OCI-LY7 (cell line): ENCODE measurements around the gene NTF4. TPM values are rescaled to one million over a fixed set of nuclear protein-coding genes. Genes with fewer than 3 reads are reported as not detected.

Experiments used
- BruUV-seq: library from RNA; stranded (reverse); fragments of 400-500 nt; replicated peaks from 2 replicates; lab custom pipeline; 2021; lab: Mats Ljungman, UMichigan
- CTCF ChIA-PET: fragments of 300-600 bp; sonication (Branson Sonifier 250); formaldehyde crosslinking; loops from one replicate; lab custom pipeline; 2022; ENCODE audit warnings: antibody characterized with exemption; ENCODE audit not compliant: unreplicated experiment; lab: Charles Lee
- POLR2A ChIA-PET: fragments of 300-600 bp; sonication (Branson Sonifier 250); formaldehyde crosslinking; loops from one replicate; lab custom pipeline; 2022; ENCODE audit warnings: antibody characterized with exemption; lab: Charles Lee
- DNase-seq: peaks from one replicate; pipeline ENCODE4 v3.0.0-alpha.2; 2015; ENCODE audit warnings: low spot score
- H2AFZ ChIP-seq: fragments of 200-600 bp; sonication (generic), shearing (Covaris generic); 2 replicates; pipeline ENCODE4 v1.6.1; 2014; ENCODE audit warnings: mild to moderate bottlenecking, antibody characterized with exemption, low read length, moderate library complexity
- H3K27ac ChIP-seq: fragments of 200-600 bp; sonication (generic); 2 replicates; pipeline ENCODE4 v1.5.1; 2014; ENCODE audit warnings: mixed run types, low read depth, mild to moderate bottlenecking, moderate library complexity, low read length, inconsistent platforms; ENCODE audit not compliant: poor library complexity, severe bottlenecking
- H3K36me3 ChIP-seq: fragments of 200-600 bp; sonication (generic); 2 replicates; pipeline ENCODE4 v1.6.1; 2014; ENCODE audit warnings: mild to moderate bottlenecking, antibody characterized with exemption, low read length, moderate library complexity, mixed read lengths; ENCODE audit not compliant: insufficient read depth
- H3K4me1 ChIP-seq: fragments of 200-600 bp; sonication (generic); 2 replicates; pipeline ENCODE4 v1.5.1; 2014; ENCODE audit warnings: mild to moderate bottlenecking, low read length; ENCODE audit not compliant: insufficient read depth, poor library complexity, severe bottlenecking
- H3K4me2 ChIP-seq: fragments of 200-600 bp; sonication (generic); 2 replicates; pipeline ENCODE4 v1.6.1; 2014; ENCODE audit warnings: mild to moderate bottlenecking, low read length
- H3K4me3 ChIP-seq: fragments of 200-600 bp; sonication (generic); 2 replicates; pipeline ENCODE4 v1.5.1; 2014; ENCODE audit warnings: mild to moderate bottlenecking, low read depth, low read length; ENCODE audit not compliant: poor library complexity, severe bottlenecking
- H3K79me2 ChIP-seq: fragments of 200-600 bp; sonication (generic); 2 replicates; pipeline ENCODE4 v1.6.1; 2016; ENCODE audit warnings: low read depth, mild to moderate bottlenecking, low read length, moderate library complexity, mixed read lengths; ENCODE audit not compliant: insufficient read depth
- H3K9me2 ChIP-seq: fragments of 200-600 bp; sonication (generic); 2 replicates; pipeline ENCODE4 v1.6.1; 2016; ENCODE audit warnings: mild to moderate bottlenecking, low read length, mixed read lengths; ENCODE audit not compliant: insufficient read depth
- H3K9me3 ChIP-seq: fragments of 200-600 bp; sonication (generic); 2 replicates; pipeline ENCODE4 v1.6.1; 2014; ENCODE audit warnings: mild to moderate bottlenecking, mixed run types, low read length, mixed read lengths
- H4K20me1 ChIP-seq: fragments of 200-600 bp; sonication (generic); 2 replicates; pipeline ENCODE4 v1.6.1; 2014; ENCODE audit warnings: mild to moderate bottlenecking, antibody characterized with exemption, low read length, moderate library complexity, mixed read lengths; ENCODE audit not compliant: insufficient read depth
- EZH2phosphoT487 ChIP-seq: fragments of 200-600 bp; sonication (generic); IDR thresholded peaks from 2 replicates; pipeline ENCODE4 v1.6.1; 2018; ENCODE audit warnings: low read depth, borderline replicate concordance, mild to moderate bottlenecking, mixed run types, antibody characterized with exemption, low read length, moderate library complexity, mixed read lengths
- intact Hi-C: fragments of 100-400 bp; cut with micrococcal nuclease; formaldehyde crosslinking; loops from one replicate; pipeline ENCODE4 v1.10.0; 2022; ENCODE audit not compliant: unreplicated experiment
- total RNA-seq, 2 experiments: library from RNA; depleted of rRNA in 1 of 2; stranded (reverse); fragments of >200 nt in 1 of 2; shearing (Covaris generic) in 1 of 2; gene quantifications; 2 replicates each; pipeline ENCODE4 v1.2.3, GENCODE V29; 2014 to 2022
- TF ChIP-seq, protein P1 (sequence below): fragments of 200-600 bp; sonication (generic); conservative IDR thresholded peaks from 2 replicates; pipeline ENCODE4 v1.5.1; 2014; ENCODE audit warnings: mild to moderate bottlenecking, antibody characterized with exemption, low read length, moderate library complexity, mixed read lengths

Gene NTF4
- total RNA-seq, 2 experiments from 2014 or later, result not detected

DNA sequence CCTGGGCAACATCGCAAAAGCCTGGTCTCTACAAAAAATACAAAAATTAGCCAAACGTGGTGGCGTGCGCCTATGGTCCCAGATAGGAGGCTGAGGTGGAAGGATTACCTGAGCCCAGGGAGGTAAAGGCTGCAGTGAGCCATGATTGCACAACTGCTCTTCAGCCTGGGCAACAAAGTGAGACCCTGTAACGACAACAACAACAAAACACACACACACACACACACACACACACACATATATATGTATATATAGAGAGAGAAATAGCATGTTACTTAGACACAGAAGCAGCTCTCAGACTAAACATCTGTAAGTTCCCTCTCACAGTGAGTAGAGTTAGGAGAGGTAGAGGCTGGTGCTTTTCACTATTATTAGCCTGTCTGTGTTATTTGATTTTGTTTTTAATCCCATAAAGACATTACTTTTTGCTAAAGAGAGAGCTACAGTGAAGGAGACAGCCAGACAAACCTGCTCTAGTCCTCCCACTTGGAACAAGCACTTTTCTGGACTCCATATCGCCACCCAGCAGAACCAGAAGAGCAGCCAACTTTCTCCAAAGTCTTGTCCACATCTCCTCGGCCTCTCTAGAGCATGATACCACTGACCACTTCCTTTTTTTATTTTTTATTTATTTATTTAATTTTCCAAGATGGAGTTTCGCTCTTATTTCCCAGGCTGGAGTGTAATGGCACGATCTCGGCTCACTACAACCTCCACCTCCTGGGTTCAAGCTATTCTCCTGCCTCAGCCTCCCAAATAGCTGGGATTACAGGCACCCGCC lies 46.8 kb upstream of the NTF4 start:
- H2AFZ ChIP-seq, result no peak overlapping the region
- H4K20me1 ChIP-seq, result no peaks in the 10 kb centered on the region
- peaks cover 36% of the 10 kb centered on the region for H3K36me3 ChIP-seq
- DNase-seq, result no peak
- BruUV-seq, result no TSS peak
- no peaks in the 10 kb centered on the region for H3K9me3 ChIP-seq
- TF ChIP-seq, protein P1, sequence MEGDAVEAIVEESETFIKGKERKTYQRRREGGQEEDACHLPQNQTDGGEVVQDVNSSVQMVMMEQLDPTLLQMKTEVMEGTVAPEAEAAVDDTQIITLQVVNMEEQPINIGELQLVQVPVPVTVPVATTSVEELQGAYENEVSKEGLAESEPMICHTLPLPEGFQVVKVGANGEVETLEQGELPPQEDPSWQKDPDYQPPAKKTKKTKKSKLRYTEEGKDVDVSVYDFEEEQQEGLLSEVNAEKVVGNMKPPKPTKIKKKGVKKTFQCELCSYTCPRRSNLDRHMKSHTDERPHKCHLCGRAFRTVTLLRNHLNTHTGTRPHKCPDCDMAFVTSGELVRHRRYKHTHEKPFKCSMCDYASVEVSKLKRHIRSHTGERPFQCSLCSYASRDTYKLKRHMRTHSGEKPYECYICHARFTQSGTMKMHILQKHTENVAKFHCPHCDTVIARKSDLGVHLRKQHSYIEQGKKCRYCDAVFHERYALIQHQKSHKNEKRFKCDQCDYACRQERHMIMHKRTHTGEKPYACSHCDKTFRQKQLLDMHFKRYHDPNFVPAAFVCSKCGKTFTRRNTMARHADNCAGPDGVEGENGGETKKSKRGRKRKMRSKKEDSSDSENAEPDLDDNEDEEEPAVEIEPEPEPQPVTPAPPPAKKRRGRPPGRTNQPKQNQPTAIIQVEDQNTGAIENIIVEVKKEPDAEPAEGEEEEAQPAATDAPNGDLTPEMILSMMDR, result no peak; the same call in 1 of the 2 replicates
- TF ChIP-seq EZH2phosphoT487, result no peak
- H3K4me1 ChIP-seq, result peaks cover 7% of the 10 kb centered on the region
- H3K4me3 ChIP-seq, result no peak overlapping the region
- no peak overlapping the region for H3K4me2 ChIP-seq
- ChIA-PET POLR2A (no interaction called here), CTCF (no interaction called here)
- H3K79me2 ChIP-seq, result no peaks in the 10 kb centered on the region
- intact Hi-C loops, result no loop called here
- no peak overlapping the region for H3K27ac ChIP-seq
- no peaks in the 10 kb centered on the region for H3K9me2 ChIP-seq

DNA sequence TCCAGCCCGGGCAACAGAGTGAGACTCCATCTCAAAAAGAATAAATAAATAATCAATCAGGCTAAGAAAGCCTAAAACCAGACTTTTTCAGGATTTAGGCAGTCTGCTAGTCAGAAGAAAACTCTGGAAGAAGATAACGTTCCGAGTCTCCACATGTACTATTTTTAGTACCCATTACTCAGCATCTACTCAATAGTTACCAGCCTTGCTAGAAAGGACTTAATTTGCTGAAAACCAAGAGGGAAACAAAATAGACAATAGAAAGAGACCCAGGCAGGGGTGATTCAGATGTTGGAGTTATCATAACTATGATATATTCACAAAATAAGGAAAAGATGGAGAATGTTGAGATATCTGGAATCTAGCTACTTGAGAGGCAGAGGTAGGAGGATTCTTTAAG lies 45.9 kb upstream of the NTF4 start:
- no TSS peak for BruUV-seq
- Histone ChIP-seq H3K36me3 (peaks cover 44% of the 10 kb centered on the region), H4K20me1 (no peaks in the 10 kb centered on the region), H3K9me3 (no peaks in the 10 kb centered on the region), H3K27ac (no peak overlapping the region), H3K9me2 (no peaks in the 10 kb centered on the region), H2AFZ (no peak overlapping the region), H3K4me2 (no peak overlapping the region), H3K4me1 (peaks cover 5% of the 10 kb centered on the region), H3K79me2 (no peaks in the 10 kb centered on the region), H3K4me3 (no peak overlapping the region)
- no peak for DNase-seq
- POLR2A ChIA-PET, result no interaction called here
- intact Hi-C loops, result no loop called here
- TF ChIP-seq, protein P1, result no peak
- TF ChIP-seq EZH2phosphoT487, result no peak
- CTCF ChIA-PET, result no interaction called here

DNA sequence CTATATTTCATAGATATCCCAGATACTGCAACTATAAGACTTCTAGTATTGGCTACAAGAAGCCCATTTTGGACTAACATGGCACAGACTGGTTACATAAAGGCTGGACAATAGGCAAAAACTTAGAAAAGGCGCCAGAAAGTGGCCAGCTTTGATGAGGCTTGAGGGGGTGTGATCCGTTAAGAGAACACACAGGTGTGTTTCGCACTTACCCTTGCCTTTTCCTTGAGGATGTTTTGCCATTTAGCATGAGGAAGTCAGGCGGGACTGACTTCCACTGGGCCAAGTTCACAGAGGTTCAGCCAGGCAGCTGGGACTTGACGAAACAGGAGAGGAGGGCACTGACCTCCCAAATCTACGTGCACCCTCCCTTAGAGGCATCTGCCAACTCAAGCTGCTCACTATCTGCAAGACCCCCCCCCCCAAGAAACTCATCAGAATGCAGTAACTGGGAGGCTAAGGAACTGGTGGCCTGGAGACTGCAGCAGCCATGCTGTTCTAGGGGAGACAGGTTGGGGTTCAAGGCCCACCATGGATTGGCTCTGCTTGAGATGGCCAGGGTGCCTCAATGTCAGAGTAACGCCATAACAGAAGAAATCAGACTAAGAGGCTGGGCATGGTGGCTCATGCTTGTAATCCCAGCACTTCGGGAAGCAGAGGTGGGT lies 45.1 kb upstream of the NTF4 start:
- no TSS peak for BruUV-seq
- intact Hi-C loops, result no loop called here
- CTCF ChIA-PET, result no interaction called here
- no peak for DNase-seq
- H3K79me2 ChIP-seq, result no peaks in the 10 kb centered on the region
- H4K20me1 ChIP-seq, result no peaks in the 10 kb centered on the region
- TF ChIP-seq, protein P1, result no peak
- TF ChIP-seq EZH2phosphoT487, result no peak
- no peaks in the 10 kb centered on the region for H3K9me3 ChIP-seq
- H3K4me3 ChIP-seq, result no peak overlapping the region
- POLR2A ChIA-PET, result no interaction called here
- peaks cover 5% of the 10 kb centered on the region for H3K4me1 ChIP-seq
- no peaks in the 10 kb centered on the region for H3K9me2 ChIP-seq
- no peak overlapping the region for H3K27ac ChIP-seq
- no peak overlapping the region for H2AFZ ChIP-seq
- H3K36me3 ChIP-seq, result peaks cover 53% of the 10 kb centered on the region
- H3K4me2 ChIP-seq, result no peak overlapping the region
